HG03460 (cell line): ENCODE data around the gene GBE1.

Experiments
- ATAC-seq: cut with Tn5 transposase; IDR thresholded peaks from one replicate; pipeline ENCODE4 v1.9.1; 2021; ENCODE audit not compliant: unreplicated experiment

GBE1 gene

DNA sequence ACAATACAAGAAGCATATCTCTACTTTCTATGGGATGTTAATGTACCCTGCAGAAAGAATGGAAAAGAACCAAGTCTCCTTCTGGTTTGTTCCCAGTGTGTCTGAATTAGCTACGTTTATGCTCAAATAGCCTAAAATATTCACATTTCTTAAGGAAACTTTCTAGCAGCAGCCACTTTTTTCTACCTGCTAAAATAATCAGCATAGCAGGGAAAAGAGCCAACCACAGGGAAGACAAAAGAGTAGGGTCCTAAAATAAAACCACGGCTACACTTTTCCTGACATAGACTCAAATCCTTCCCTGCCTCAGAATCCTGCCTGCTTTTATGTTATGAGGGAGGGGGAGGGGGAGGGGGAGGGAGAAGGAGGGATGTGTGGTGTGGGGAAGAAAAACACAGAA lies 136.7 kb downstream of the GBE1 start:
- no peak for ATAC-seq

DNA sequence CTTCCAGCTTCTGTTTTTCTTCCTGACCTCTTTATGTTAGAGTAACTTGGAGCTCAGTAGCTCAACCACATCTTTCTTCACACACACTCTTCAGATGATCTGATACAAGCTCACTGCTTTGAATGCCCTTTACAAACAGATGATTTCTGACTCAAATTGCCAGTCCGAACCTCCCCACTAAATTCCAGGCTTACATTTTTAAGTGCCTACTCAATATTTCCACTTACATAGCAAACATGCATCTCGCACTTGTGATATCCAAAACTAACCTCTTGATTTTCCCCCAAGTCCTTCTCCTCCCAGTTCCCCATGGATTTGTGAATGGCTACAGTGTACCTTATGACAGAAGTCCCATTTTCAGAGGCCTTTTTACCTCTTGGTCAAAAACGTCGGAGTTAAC lies 139.1 kb downstream of the GBE1 start:
- no peak for ATAC-seq

GRCh38 chr3:81621277-81621676 lies 140.2 kb downstream of the GBE1 start:
- no peak for ATAC-seq

DNA sequence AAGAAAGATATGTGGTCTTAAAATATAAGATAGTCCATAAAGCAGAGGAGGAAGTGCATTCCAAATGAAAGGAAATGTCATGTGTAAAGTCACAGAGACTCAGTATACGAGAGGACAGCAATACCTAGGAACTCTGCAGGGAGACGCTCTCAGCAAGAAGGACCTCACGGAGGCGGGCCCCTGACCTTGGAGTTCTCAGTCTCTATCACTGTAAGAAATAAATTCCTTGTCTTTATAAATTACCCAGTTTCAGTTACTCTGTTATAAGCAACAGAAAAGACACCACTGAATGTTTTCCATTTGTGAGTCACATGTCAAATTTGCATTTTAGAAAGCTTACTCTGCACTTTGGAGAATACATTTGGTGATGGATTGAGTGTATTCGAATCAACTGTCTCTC lies 140.6 kb downstream of the GBE1 start:
- no peak for ATAC-seq

- ATAC-seq = no peak
Measured at GRCh38 chr3:81612768-81613167, 148.7 kb downstream of the GBE1 start.

DNA sequence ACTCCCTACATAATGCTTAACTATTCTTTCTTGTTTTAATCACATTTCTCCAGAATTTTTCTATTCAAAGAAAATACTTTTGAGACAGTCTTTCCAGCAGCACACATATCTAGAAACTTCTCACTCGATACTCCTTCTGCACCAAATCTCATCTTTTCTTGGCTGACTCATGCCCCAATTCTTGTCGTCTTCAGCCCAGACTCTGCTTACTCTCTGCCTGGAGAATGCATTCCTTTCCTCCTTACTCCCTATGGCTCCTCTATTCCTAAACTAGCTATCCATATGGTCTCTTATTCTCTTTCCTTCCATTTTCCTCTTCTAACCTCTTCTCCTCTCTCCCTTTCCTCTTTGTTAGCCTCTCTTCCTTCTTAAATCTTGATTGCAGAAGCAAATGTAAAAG lies 158.7 kb downstream of the GBE1 start:
- ATAC-seq = no peak

DNA sequence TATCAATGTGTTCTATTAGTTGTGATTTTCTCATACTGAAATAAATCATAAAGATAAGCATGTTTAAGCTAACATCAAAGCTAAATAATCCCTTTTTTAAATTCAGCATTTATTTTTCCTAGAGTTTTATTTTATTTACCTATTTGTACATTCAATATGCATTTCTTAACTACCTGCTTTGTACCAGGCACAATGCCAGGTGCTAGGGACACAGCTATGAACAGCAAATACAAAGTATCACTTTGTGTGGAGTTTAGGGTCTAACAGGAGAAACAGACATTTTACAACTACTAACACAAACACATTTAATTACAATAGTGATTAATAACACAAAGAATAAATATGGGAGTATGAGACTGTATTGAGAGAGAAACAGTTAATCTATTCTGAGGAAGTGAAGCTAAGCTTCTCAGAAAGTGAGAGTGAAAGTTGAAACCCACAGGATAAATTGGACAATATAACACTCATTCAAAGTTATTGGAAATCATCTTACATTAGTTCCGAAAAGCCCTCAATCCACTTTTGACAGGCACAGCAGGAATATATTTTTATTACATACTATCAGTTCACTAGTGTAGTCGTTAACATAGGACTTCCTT lies 159.6 kb downstream of the GBE1 start:
- no peak for ATAC-seq

- no peak for ATAC-seq
Measured at GRCh38 chr3:81592101-81592500, 169.3 kb downstream of the GBE1 start.

DNA sequence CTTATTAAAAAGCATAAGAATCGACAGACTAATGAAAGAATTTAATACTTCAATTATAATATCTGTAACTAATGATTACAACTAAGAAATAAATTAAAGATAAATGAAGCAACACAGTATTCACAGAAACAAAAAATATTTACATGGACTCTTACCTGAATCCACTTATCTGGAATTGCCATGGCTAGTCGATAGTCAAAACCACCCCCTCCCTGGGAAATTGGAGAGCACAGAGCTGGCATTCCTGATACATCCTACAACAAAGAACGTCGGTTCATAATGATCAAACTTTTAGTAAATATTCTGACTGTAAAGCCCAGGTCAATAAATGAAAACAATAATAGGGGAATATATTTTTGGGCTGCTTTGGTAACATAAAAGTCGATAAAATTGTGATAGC lies 175.5 kb downstream of the GBE1 start:
- no peak for ATAC-seq

GRCh38 chr3:81585056-81585455 lies 176.4 kb downstream of the GBE1 start:
- no peak for ATAC-seq

DNA sequence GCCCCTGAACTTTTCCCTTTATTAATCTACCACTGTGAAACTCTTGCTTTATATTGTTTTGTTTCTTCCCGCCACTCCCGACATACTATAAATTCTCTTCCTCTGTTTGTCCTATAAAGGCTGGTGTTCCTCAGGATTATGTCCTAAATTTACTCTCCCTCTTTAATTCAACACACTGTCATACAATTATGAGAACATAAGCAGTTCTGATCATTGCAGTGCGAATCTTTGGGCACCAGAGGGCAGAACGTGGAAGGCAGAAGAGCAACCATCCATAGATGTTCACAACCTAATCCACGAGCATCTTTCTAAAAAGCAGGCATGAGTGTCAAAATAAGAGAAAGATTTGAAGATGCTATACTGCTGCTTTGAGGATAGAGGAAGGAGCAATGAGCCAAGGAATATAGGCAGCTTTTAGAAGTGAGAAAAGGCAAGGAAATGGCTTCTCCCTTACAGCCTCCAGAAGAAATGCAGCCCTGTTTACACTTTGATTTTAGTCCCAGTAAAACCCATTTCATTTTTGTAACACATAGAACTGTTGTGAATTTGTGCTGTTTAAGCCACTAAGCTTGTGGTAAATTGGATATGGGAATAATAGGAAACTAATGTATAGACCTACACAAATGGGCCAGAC lies 179.4 kb downstream of the GBE1 start:
- peak; percentile 84 for ATAC-seq

GRCh38 chr3:81580355-81580754 lies 181.1 kb downstream of the GBE1 start:
- ATAC-seq = no peak

DNA sequence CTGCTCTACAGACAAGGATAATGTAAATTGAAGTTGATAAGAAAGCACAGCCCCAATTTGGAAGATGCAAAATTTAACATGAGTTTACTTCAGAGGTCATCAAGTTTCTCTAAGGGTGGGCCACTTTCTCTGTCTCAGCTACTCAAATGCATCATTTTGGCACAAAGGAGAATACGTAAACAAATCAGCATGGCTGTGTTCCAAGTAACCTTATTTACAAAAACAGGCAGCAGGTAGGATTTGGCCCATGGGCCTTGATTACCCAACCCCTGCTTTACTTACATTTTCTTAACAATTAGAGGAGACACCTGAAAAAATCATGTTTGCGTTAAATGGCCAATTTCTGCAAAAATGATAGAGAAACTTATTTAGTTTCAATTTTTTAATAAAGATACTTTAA lies 181.7 kb downstream of the GBE1 start:
- ATAC-seq = no peak

DNA sequence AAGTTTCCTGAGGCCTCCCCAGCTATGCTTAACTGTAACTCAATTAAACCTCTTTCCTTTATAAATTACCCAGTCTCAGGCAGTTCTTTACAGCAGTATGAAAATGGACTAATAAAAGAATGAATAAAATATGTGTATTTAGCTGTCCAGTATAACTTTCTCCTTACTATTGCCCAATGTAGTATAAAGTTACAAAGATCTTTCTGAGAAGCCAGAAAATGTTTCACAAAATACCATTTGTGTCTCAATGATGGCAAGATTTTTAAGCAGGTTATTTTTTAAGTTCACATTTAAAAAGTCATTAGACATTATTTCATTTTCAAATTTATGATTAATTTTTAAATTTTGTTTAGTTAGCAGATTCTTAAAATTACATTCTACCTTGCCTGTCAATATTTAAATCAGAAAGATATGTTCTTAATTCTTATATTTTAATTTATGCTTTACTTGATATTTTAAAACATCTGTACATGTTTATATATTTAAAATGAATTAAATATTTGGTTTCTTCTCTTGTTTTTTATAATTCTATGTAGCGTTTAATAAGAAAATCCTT lies 189.2 kb downstream of the GBE1 start:
- ATAC-seq = no peak

DNA sequence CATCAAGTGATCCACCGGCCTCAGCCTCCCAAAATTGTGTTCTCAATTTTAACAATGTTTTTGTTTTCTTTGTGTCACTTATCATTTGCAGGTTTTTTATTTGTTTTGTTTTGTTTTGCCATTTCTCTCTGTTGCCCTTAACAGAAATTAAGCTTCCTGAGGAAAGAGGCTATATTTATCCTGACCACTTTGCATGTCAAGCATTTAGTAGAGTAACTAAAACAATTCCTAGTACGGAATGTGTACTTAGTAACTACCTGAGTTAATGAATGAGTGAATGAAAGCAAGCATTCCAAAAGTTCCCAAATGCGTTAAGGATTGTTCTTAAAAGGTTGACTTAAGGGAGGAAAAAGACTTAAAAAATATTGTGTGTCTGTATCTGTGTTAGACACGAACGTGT lies 193.1 kb downstream of the GBE1 start:
- ATAC-seq = no peak

DNA sequence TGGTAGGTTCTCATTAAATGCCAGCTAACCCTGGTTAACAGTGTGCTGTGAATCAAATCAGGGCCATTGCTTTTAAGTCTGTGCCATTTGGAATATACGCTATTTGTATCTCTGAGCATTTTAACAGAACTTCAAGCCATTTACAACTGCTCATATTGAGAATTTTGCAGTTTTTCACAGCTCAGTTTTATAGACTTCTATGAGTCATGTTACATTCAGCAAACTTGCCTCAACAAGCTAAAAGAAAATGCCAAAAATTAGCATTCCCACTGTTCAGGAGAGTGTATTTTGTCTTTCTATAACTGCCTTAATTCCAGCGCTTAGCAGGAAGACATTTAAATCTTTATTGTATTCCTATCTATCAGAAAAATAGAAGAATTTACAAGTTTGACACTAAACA lies 196.4 kb downstream of the GBE1 start:
- no peak for ATAC-seq

- ATAC-seq = no peak
Measured at GRCh38 chr3:81558106-81558505, 203.3 kb downstream of the GBE1 start.

DNA sequence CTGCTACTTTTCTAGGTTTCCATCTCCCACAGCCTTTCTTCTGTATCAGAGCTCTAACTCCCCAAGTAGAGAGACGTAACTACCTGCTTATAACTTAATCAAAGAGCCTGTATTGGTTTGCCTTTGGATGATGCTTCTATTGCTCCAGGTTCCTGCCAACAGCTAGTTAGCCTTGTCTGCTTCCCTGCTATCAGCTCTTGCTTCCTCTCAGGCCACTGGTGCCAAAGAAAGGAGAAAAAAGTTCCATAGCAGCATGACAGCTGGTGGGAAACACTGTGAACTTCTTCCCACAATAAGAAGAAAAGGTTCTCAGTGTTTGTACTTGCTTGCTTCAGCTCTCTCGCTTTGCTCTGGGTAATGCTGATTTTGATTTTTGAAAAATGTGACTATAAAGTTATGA lies 206.6 kb downstream of the GBE1 start:
- no peak for ATAC-seq

DNA sequence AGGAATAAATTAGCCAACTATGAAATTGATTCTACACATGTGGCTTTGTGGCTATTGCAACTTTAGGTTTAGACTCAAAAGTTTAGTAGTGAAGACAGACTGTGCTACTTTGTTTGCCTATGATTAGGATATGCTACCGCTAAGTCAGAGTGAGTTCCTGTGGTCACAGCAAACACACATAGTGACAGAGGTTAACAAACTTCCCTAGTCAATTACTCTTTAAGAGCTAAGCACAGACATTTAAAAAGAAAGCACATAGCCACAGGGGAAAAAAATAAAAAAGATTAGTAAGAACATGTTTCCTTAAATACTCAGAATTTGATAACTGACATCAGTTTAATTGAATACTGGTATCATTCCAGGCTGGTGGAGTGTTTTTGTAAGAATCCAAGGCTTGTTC lies 207.1 kb downstream of the GBE1 start:
- ATAC-seq = peak; percentile 83

DNA sequence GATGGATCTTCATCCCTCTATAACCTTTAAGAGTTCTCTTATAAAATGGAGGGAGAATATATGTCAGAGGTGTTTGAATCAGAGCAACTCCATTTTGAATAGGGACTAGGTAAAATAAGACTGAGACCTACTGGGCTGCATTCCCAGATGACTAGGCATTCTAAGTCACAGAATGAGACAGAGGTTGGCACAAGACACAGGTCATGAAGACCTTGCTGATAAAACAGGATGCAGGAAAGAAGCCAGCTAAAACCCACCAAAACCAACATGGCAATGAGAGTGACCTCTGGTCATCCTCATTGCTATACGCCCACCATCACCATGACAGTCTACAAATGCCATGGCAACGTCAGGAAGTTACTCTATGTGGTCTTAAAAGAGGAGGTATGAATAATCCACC lies 211.0 kb downstream of the GBE1 start:
- ATAC-seq = no peak

- no peak for ATAC-seq
Measured at GRCh38 chr3:81549831-81550230, 211.6 kb downstream of the GBE1 start.

- no peak for ATAC-seq
Measured at GRCh38 chr3:81549388-81549787, 212.1 kb downstream of the GBE1 start.

GRCh38 chr3:81545572-81545971 lies 215.9 kb downstream of the GBE1 start:
- ATAC-seq = no peak
